Activated effector memory CD4-positive, alpha-beta T cell treated with anti-CD3 and anti-CD28 coated beads, Interleukin-2, amount 50 U/mL, for 16 hours (primary cell): ENCODE data around the gene ADCY4.
A peak's percentile ranks its signal among the peaks of the same experiment; 100 is the strongest.

Experiments used
- DNase-seq: peaks from one replicate; pipeline ENCODE4 v3.0.0-alpha.2; 2020

The ADCY4 gene

GRCh38 chr14:24314377-24315193, 20.3 kb downstream of the ADCY4 start:
- no peak for DNase-seq

- no peak for DNase-seq
Measured at GRCh38 chr14:24313913-24314312, 21.0 kb downstream of the ADCY4 start.

- peak; percentile 70 for DNase-seq
Measured at GRCh38 chr14:24312736-24313507, 21.9 kb downstream of the ADCY4 start.

GRCh38 chr14:24311837-24312615, 22.8 kb downstream of the ADCY4 start:
- no peak for DNase-seq

- DNase-seq: peak; percentile 89
Measured at GRCh38 chr14:24310646-24311604, 23.9 kb downstream of the ADCY4 start, which contains the start of gene LTB4R. Gene LTB4R, plus strand, starts transcription at chr14:24311502. Its CDS starts 4,150 bp downstream, at chr14:24315652.

- DNase-seq: no peak
Measured at GRCh38 chr14:24310265-24310645, 24.6 kb downstream of the ADCY4 start.

- DNase-seq: no peak
Measured at GRCh38 chr14:24309538-24310264, 25.2 kb downstream of the ADCY4 start, which contains the start of gene LTB4R2. Gene LTB4R2, plus strand, starts transcription at chr14:24310140. Its CDS starts 525 bp downstream, at chr14:24310665.

- no peak for DNase-seq
Measured at GRCh38 chr14:24308342-24309124, 26.3 kb downstream of the ADCY4 start.

GRCh38 chr14:24307575-24308341, 27.1 kb downstream of the ADCY4 start, which contains the start of gene CIDEB:
Gene CIDEB, minus strand, starts transcription at chr14:24307977. Its CDS starts 119 bp downstream, at chr14:24307858.
- DNase-seq: peak; percentile 84

GRCh38 chr14:24307156-24307574, 27.7 kb downstream of the ADCY4 start:
- no peak for DNase-seq

GRCh38 chr14:24304019-24304387, 30.9 kb downstream of the ADCY4 start:
- DNase-seq: no peak

GRCh38 chr14:24300326-24300980, 34.4 kb downstream of the ADCY4 start:
- DNase-seq: no peak

- DNase-seq: peak; percentile 98
Measured at GRCh38 chr14:24299255-24300191, 35.3 kb downstream of the ADCY4 start, which contains the start of the genes DHRS1 and NOP9. Gene DHRS1, minus strand, starts transcription at chr14:24299780. Its CDS starts 674 bp downstream, at chr14:24299106. Gene NOP9, plus strand, starts transcription at chr14:24299850. Its CDS starts 105 bp downstream, at chr14:24299955.

GRCh38 chr14:24298892-24299254, 36.0 kb downstream of the ADCY4 start:
- no peak for DNase-seq

GRCh38 chr14:24297190-24297964, 37.5 kb downstream of the ADCY4 start:
- no peak for DNase-seq

- peak; percentile 89 for DNase-seq
Measured at GRCh38 chr14:24296341-24297157, 38.3 kb downstream of the ADCY4 start.
